NCI-H524 treated with DMSO at 0.1 percent for 48 hours (cell line): ENCODE results near the gene NLRX1.
"Not testable (repeated sequence)": the region's sequence is repeated elsewhere in the genome, so short reads cannot be mapped to it uniquely, and the experiment has no call there.

ENCODE experiments used
- DNase-seq: peaks from one replicate; lab custom pipeline; 2025; lab: John Stamatoyannopoulos, UW

NLRX1 gene

DNA sequence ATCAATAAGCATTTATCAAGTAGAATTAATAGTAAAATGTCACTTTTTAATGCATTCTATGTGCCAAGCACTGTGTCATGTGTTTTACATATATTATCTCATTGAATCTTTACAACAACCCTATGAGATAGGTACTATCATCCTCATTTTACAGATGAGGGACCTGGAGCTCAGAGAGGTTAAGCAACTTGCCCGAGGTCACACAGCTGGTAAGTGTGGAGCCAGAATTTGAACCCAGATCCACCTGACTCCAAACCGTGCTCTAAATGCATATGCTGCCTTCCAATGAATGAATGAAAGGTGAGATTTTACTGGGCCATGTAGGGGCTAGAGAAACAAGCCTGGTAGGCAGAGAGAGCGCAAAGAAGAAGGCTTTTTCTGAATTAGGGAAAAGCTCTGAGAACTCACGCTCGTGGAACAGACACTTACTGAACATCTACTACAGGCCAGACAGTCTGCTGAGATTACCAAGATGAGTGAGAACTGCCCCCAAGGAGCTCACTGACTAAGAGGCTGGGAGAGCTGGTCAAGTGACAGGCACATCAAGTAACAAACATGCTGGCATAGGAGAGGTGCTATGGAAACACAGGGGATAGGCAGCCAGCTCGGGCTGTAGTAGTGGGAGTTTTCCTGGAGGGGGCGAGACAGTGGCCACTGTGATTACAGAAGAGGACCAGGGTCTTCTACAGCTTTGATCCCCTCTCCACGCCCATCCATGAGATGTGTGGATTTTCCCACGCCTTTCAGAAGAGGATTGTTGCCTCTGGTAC is 15.3 kb upstream of the NLRX1 start:
- DNase-seq, result no peak

DNA sequence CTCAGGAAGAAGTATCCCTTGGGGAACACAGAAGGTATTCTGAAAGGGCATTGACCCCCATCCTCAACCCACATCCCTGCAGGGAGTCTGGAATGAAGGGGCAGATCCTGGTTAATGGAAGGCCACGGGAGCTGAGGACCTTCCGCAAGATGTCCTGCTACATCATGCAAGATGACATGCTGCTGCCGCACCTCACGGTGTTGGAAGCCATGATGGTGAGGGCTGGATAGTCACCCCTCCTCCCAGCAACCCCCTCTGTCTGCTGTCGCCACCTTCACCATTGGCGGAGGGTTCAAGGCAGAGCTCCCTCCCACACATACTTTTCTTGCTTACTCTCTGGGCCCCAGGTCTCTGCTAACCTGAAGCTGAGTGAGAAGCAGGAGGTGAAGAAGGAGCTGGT is 14.3 kb upstream of the NLRX1 start:
- DNase-seq, result no peak

DNA sequence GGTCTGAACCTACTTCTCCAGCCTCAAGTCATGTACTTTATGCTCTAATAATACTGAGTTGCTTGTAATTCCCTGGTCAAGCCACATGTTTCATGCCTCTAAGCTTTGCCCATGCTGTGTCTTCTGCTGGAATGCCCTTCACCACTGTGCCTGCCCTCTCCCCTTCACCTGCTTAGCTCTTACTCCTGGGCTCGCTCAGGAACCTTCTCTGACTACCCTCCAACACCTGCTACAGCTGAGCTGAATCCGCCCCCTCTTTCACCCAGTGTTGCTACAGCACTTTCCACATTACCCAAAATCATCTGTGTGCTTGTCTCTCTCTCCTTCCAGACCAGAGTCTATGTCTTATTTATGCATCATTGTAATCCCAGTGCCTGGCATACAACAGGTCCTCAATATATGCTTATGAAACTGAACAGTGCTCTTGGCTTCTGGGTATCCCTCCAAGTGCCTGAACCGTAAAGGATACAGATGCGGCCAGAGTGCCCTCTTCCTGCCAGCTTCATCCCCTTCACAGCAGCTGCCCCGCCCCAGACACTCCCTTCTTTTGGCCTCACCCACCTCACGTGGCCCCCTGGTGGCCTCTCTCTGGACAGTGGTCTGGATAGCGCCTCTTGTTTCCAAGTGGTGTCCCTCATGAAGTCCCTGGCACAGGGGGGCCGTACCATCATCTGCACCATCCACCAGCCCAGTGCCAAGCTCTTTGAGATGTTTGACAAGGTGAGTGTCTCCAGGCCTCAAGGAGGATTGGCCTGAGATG is 12.6 kb upstream of the NLRX1 start:
- no peak for DNase-seq

DNA sequence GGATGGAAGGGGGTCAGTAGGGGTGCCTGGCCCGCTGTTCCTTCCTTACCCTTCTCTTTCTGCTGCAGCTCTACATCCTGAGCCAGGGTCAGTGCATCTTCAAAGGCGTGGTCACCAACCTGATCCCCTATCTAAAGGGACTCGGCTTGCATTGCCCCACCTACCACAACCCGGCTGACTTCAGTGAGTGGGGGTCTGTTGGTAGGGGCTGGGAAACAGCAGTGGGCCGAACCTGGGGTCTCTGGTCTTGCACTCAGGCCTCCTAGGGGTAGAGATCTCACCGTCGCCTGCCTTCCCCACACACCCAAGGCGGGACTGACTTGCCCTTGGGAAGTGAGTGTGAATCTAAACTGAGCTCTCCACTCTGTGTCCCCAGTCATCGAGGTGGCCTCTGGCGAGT is 12.0 kb upstream of the NLRX1 start:
- DNase-seq, result no peak

DNA sequence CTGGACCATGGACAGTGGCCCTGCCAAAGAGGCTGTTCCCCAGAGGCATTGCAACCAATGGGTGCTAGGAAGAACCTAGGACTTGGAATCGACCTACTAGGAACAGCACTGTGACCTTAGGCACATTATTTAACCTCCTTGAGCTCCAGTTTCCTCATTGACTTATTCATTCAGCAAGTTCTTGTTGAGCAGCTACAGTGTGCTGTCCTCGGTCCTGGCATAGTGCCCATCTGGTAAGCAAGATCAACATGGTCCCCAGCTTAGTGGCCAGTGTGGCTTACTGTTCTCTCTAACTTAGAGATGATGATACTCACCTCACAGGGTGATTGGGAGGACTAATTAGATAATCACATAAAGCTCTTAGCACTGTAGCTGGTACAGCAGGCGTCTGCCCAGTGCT is 11.5 kb upstream of the NLRX1 start:
- no peak for DNase-seq

DNA sequence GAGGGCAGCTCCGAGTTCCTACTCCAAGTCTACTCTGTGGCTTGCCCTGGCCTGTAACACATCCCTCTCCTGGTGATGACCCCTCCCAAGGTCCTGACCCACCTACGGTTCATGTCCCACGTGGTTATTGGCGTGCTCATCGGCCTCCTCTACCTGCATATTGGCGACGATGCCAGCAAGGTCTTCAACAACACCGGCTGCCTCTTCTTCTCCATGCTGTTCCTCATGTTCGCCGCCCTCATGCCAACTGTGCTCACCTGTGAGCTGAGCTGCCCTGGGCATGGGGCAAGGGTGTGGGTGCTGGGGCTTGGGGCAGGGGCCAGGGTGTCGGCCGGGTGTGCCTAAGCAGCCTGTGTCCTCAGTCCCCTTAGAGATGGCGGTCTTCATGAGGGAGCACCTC is 10.1 kb upstream of the NLRX1 start:
- no peak for DNase-seq

DNA sequence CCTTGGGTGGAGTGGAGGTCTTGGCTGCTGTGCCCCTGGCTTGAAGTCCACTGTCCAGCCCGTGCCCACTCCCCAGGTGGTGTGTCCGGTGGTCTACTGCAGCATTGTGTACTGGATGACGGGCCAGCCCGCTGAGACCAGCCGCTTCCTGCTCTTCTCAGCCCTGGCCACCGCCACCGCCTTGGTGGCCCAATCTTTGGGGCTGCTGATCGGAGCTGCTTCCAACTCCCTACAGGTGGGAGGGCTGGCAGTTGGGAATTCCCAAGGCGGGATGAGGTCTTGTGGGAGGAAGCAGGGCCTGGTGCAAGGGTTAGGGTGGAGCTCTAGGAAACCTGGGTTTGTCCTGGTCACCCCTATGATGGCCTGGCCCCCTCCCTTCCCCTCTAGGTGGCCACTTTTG is 8.4 kb upstream of the NLRX1 start:
- no peak for DNase-seq

DNA sequence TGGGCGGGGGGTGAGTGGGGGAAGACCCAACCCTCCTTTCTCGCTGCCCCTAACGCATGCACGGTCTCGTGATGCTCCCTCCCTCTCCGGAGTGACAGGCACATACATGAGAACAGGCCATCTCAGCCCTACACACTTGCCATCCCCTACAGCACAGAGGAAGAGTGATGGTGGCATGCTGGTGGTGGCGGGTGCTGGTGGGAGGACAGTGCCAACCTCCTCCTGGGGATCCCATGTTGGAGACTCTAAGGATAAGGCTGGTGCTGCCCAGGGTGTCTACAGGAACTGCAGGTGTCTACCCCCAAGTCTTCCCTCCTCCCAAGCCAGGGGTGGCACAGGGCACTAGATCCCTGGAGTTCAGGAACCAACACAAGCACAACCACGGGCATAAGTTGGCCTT is 6.7 kb upstream of the NLRX1 start:
- no peak for DNase-seq

DNA sequence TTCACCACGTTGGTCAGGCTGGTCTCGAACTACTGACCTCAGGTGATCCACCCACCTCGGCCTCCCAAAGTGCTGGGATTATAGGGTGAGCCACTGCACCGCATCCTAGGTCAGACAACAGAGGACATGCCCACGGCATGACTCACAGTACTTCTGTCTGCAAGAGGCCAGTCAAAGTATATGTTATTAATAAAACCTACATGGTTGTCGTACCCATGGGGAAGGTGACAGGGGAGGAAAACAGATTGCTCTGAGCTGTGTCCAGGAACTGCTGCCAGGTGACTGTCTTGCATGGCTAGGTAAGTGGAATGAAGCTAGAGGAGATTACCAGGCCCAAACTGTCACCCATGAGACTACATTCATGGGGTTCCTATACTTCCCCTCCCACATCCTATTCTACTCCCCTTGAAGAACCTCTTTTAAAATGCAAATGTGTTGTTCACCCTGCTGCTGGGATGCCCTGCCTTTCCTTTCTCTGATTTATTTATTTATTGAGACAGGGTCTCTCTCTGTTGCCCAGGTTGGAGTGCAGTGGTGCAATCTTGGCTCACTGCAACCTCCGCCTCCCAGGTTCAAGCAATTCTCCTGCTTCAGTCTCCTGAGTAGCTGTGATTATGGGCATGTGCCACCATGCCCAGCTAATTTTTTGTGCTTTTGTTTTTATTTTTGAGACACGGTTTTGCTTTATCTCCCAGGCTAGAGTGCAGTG is 2.0 kb upstream of the NLRX1 start:
- DNase-seq, result no peak

DNA sequence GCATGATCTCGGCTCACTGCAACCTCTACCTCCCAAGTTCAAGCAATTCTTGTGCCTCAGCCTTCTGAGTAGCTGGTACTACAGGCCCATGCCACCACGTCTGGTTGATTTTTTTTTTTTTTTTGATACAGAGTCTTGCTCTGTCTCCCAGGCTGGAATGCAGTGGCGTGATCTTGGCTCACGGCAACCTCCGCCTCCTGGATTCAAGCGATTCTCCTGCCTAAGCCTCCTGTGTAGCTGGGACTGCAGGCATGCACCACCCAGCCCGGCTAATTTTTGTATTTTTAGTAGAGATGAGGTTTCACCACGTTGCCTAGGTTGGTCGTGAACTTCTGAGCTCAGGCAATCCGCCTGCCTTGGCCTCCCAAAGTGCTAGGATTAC is 1.5 kb upstream of the NLRX1 start:
- DNase-seq, result not testable (repeated sequence)

DNA sequence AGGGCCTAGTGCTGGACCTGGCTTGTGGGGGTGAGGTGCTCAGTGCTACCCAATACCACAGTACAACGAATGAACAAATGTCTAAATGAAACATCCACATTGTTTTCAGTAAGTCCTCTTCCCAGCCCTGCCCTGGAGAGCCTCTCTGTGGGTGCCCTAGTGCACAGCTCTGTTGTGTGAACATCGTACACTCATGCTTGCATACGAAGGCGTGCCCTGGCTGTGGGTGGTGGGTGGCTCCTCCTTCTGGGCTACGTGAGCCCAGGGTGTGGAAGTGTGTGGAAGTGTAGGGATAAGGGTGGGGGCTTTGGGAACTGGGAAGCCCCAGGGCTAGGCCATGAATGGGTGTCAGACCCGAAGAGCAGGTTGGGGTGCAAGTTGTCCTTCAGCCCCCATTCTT is 592 bp upstream of the NLRX1 start:
- no peak for DNase-seq

DNA sequence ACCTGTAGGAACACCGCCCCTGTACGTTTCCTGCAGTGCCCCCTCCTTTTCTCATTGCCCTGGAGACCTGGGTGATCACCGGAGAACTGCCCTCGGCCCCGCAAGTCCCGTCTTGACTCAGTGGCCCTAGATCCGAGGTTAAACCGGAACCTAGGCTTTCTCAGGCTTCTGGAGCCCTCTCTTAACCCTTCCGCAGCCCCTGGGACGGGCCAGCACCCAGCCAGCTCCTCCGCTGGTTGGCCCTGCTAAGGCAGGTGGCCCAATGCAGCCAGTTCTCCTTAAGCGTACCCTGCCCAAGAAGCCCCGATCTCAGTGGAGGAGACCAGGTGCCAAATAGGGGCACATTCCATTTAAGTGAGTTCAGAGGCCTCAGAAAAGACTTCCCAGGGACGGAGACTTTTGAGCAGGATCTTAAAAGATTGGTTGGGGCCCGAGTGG is 776 bp downstream of the NLRX1 start:
- no peak for DNase-seq

DNA sequence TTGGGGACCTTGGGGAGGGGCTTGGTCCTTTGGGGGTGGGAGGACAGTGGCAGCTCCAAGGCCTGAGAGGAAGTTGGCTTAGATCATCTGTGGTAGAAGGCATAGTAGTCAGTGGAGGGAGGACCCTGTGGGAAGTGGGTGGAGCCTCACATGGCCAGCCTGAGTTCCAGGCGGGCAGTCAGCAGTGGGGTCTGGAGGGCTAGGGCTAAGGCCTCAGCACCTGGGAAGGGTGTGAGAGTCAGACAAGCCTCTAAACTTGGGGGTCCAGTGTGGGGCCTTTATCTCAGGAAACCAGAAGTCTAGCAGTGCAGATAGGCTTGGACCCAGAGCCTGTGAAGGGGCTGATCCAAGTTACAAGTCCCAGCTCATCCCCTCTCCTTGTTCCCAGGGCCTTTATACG is 4.0 kb downstream of the NLRX1 start:
- DNase-seq, result no peak

DNA sequence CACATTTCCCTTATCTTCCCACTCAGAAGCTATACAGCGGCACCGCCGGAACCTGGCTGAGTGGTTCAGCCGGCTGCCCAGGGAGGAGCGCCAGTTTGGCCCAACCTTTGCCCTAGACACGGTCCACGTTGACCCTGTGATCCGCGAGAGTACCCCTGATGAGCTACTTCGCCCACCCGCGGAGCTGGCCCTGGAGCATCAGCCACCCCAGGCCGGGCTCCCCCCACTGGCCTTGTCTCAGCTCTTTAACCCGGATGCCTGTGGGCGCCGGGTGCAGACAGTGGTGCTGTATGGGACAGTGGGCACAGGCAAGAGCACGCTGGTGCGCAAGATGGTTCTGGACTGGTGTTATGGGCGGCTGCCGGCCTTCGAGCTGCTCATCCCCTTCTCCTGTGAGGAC is 4.9 kb downstream of the NLRX1 start:
- DNase-seq, result no peak

DNA sequence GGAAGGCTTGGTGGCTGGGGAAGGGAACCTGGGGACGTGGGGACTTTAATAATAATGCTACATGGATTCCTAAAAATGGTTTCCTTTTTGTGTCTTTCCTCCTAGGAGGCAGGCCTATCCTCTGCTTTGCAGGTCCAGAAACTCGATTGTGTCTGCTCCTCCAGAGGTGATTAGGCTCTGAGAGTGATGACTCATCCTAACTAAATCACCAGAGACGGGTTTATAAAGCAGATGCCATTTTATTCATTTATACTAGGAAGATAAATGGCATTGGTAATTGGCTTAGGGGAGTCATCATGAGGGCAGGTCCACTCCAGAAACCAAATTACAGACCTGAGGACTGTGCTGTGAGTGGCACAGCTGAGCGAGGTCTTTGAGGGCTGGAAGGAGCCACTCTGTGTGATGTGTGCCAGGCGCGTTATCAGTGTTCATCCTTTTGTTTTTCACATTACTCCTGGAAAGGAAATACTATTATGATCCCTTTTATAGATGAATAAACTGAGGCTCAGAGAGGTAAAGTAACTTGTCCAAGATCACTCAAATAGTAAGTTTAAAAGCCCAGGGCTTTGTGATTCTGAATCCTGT is 7.1 kb downstream of the NLRX1 start:
- DNase-seq, result peak; percentile 31

DNA sequence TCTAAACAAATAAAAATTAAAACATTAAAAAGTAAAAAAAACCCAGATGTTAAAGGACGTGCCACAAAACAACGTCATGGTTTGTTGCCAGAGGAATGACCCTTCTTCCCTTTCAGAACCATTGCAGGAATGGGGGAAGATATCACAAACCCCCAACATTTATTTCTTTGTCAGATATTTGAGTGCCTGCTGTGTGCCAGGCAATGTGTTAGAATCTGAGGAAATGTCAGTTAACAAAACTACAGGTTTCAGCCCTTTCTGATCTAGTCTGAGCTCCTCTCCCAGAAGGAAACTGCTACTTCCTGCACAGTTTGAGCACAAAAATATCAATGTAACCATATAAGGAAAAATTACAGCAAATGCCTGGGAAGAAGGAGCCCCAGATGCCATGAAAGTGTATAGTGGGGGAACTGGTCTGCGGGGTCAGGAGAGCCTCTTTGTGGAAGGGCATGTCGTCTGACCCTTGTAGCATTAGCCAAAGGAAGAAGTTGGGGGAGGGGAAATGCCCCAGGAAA is 9.7 kb downstream of the NLRX1 start:
- no peak for DNase-seq

DNA sequence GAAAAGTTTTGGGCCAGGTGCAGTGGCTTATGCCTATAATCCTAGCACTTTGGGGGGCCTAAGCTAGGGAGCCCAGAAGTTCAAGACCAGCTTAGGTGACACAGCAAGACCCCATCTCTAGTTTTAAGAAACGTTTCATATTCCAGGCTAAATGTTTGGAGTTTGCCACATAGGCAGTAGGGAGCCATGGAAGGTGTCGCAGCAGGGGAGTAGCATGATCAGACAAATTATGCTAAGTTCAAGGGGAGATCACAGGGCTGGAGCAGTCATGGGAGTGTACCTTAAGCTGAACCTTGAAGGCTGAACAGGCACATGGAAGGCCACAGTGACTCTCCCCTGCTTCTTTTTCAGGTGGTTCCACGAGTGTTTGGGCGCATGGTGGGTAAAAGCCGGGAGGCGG is 10.8 kb downstream of the NLRX1 start:
- DNase-seq, result no peak

DNA sequence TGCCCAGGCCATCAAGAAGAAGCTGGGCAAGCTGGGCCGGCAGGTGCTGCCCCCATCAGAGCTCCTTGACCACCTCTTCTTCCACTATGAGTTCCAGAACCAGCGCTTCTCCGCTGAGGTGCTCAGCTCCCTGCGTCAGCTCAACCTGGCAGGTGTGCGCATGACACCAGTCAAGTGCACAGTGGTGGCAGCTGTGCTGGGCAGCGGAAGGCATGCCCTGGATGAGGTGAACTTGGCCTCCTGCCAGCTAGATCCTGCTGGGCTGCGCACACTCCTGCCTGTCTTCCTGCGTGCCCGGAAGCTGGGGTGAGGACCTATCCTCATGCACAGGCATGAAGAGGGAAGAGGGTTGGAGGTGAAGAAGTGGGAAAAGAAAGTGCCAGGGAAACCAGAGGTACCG is 11.5 kb downstream of the NLRX1 start:
- no peak for DNase-seq

DNA sequence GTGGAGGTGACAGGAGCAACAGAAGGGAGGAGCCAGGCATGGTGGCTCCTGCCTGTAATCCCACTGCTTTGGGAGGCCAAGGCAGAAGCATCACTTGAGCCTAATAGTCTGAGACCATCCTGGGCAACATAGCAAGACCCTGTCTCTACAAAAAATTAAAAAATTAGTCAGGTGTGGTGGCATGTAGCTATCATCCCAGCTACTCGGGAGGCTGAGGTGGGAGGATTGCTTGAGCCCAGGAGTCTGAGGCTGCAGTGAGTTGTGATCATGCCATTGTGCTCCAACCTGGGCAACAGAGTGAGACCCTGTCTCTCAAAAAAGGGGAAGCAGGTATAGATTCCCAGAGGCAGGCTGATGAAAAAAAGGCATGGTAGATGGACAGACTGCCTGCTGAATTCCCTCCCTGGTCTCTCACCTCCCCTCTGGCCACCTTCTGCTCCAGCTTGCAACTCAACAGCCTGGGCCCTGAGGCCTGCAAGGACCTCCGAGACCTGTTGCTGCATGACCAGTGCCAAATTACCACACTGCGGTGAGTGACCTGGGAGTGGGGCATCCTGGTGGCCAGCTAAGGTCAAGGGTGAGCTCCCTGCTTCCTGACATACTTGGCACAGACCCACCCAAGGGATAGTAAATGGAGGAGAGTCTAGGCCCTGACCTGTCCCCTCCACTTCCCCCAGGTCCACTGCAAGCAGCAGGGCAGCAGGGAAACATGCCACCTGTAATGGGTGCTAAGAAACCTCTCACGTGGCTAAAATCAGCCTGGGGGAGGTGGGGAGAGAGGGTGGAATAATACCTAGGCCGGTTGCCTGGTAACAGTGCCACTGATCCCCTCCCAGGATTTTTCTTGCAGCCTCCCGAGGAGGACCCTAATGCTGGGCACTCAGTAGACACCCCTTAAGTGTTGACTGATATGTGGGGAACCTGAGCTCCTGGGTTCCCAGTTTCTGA is 12.5 kb downstream of the NLRX1 start:
- no peak for DNase-seq

DNA sequence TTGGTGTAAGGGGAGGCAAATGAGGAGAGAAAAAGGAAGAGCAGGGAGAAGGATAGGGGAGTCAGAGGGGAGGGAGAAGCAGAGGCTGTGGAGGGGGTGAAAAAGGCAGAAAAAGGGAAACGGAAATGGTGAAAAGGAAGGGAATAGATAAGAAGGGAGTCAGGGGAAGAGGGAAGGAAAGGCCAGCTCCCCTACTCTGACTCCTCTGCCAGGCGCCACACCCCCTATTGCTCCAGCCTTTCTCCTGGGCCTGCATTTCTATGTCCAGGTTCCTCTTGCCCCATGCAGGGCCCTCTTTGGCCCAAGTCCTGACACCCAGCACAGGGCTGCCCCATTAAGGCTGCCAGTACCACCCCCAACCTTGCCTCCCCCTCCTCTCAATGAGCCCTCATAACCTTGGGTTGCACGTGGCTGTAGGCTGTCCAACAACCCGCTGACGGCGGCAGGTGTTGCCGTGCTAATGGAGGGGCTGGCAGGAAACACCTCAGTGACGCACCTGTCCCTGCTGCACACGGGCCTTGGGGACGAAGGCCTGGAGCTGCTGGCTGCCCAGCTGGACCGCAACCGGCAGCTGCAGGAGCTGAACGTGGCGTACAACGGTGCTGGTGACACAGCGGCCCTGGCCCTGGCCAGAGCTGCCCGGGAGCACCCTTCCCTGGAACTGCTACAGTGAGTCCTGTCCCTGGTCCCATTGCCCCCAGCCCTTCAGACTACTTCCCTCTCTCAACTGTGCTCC is 13.3 kb downstream of the NLRX1 start:
- DNase-seq, result no peak

DNA sequence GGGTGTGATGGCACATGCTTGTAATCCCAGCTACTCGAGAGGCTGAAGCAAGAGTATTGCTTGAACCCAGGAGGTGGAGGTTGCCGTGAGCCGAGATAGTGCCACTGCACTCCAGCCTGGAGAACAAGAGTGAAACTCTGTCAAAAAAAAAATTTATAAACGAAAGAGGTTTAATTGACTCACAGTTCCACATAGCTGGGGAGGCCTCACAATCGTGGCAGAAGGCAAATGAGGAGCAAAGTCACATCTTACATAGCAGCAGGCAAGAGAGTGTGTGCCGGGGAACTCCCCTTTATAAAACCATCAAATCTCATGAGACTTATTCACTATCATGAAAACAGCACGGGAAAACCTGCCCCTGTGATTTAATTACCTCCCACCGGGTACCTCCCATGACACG is 15.9 kb downstream of the NLRX1 start:
- DNase-seq, result not testable (repeated sequence)
